T1000 (cell line): ENCODE results near the gene POU6F2.

Experiments
- DNase-seq: peaks from one replicate; lab custom pipeline; 2025; ENCODE audit warnings: mixed read lengths; lab: John Stamatoyannopoulos, UW

The POU6F2 gene

GRCh38 chr7:39069896-39070881, 92.5 kb downstream of the POU6F2 start:
- DNase-seq, result no peak

- no peak for DNase-seq
Measured at GRCh38 chr7:39071116-39071515, 93.4 kb downstream of the POU6F2 start.

- DNase-seq, result no peak
Measured at GRCh38 chr7:39073432-39073831, 95.7 kb downstream of the POU6F2 start.

- DNase-seq, result no peak
Measured at GRCh38 chr7:39075210-39075609, 97.5 kb downstream of the POU6F2 start.

GRCh38 chr7:39083781-39084180, 106.1 kb downstream of the POU6F2 start:
- DNase-seq, result no peak

GRCh38 chr7:39084349-39084748, 106.6 kb downstream of the POU6F2 start:
- DNase-seq, result no peak

GRCh38 chr7:39085189-39085588, 107.5 kb downstream of the POU6F2 start:
- DNase-seq, result no peak

GRCh38 chr7:39085590-39086049, 107.9 kb downstream of the POU6F2 start:
- DNase-seq, result no peak

- DNase-seq, result no peak
Measured at GRCh38 chr7:39086638-39087360, 109.1 kb downstream of the POU6F2 start.

GRCh38 chr7:39088730-39089593, 111.3 kb downstream of the POU6F2 start:
- DNase-seq, result no peak

- no peak for DNase-seq
Measured at GRCh38 chr7:39091145-39091544, 113.4 kb downstream of the POU6F2 start.

GRCh38 chr7:39091774-39092173, 114.1 kb downstream of the POU6F2 start:
- DNase-seq, result no peak

- DNase-seq, result no peak
Measured at GRCh38 chr7:39094731-39095130, 117.0 kb downstream of the POU6F2 start.

- no peak for DNase-seq
Measured at GRCh38 chr7:39095875-39096619, 118.3 kb downstream of the POU6F2 start.

GRCh38 chr7:39098506-39098905, 120.8 kb downstream of the POU6F2 start:
- no peak for DNase-seq

GRCh38 chr7:39099146-39099545, 121.4 kb downstream of the POU6F2 start:
- DNase-seq, result no peak

GRCh38 chr7:39100270-39100669, 122.6 kb downstream of the POU6F2 start:
- DNase-seq, result no peak

GRCh38 chr7:39102234-39102633, 124.5 kb downstream of the POU6F2 start:
- DNase-seq, result no peak

GRCh38 chr7:39105720-39106119, 128.0 kb downstream of the POU6F2 start:
- DNase-seq, result no peak

GRCh38 chr7:39125846-39126245, 148.1 kb downstream of the POU6F2 start:
- DNase-seq, result no peak

GRCh38 chr7:39127058-39127457, 149.3 kb downstream of the POU6F2 start:
- DNase-seq, result no peak
